Neuronal stem cell (in vitro differentiated cells): ENCODE results near the gene ATG14.

Experiments
- DNase-seq: peaks from one replicate; pipeline ENCODE4 v3.0.0-alpha.2; 2013; ENCODE audit warnings: low spot score
- H2AFZ ChIP-seq: one replicate; pipeline ENCODE4 v1.6.1; 2013; ENCODE audit warnings: mild to moderate bottlenecking, low read length, inconsistent platforms
- H2AK5ac ChIP-seq: 2 replicates; pipeline ENCODE4 v1.6.1; 2013; ENCODE audit warnings: low read depth, mild to moderate bottlenecking, inconsistent platforms, low read length, moderate library complexity, mixed read lengths
- H2BK120ac ChIP-seq: 2 replicates; pipeline ENCODE4 v1.6.1; 2013; ENCODE audit warnings: low read depth, mild to moderate bottlenecking, inconsistent platforms, low read length, moderate library complexity, mixed read lengths
- H2BK12ac ChIP-seq: one replicate; pipeline ENCODE4 v1.6.1; 2013; ENCODE audit warnings: low read length, inconsistent platforms
- H2BK15ac ChIP-seq: 2 replicates; pipeline ENCODE4 v1.6.1; 2013; ENCODE audit warnings: mild to moderate bottlenecking, low read length, inconsistent platforms, mixed read lengths
- H2BK5ac ChIP-seq: one replicate; pipeline ENCODE4 v1.6.1; 2013; ENCODE audit warnings: inconsistent platforms, mild to moderate bottlenecking, low read length, moderate library complexity
- H3K14ac ChIP-seq: one replicate; pipeline ENCODE4 v1.6.1; 2013; ENCODE audit warnings: low read length, inconsistent platforms
- H3K18ac ChIP-seq: 2 replicates; pipeline ENCODE4 v1.6.1; 2013; ENCODE audit warnings: low read length, inconsistent platforms
- H3K23ac ChIP-seq: 2 replicates; pipeline ENCODE4 v1.6.1; 2013; ENCODE audit warnings: low read depth, mild to moderate bottlenecking, mixed read lengths, low read length, inconsistent platforms; ENCODE audit not compliant: poor library complexity
- H3K27ac ChIP-seq: replicated peaks from 3 replicates; pipeline ENCODE4 v1.5.1; 2013; ENCODE audit warnings: low read length, inconsistent platforms
- H3K27me3 ChIP-seq, 3 experiments: 2 replicates each; pipeline ENCODE4 v1.6.1; 2013; ENCODE audit warnings: low read length in 3 of 3, mild to moderate bottlenecking in 2 of 3, inconsistent platforms in 1 of 3, low read depth in 1 of 3, mixed read lengths in 1 of 3, moderate library complexity in 1 of 3; ENCODE audit not compliant: control insufficient read depth in 3 of 3, insufficient read depth in 3 of 3
- H3K36me3 ChIP-seq, 2 donors: replicated peaks in 1 of 2; 2 replicates each; pipeline ENCODE4 v1.6.1; 2013; ENCODE audit warnings: low read length in 2 of 2; ENCODE audit not compliant: control insufficient read depth in 2 of 2, insufficient read depth in 2 of 2
- H3K4ac ChIP-seq: 2 replicates; pipeline ENCODE4 v1.6.1; 2013; ENCODE audit warnings: inconsistent platforms, mild to moderate bottlenecking, low read length, moderate library complexity
- H3K4me1 ChIP-seq, 2 donors: 1 replicate in 1 of 2; 2 replicates in 1 of 2; pipeline ENCODE4 v1.6.1; 2013; ENCODE audit warnings: low read length in 2 of 2, low read depth in 1 of 2; ENCODE audit not compliant: control insufficient read depth in 2 of 2, insufficient read depth in 1 of 2
- H3K4me2 ChIP-seq: one replicate; pipeline ENCODE4 v1.6.1; 2013; ENCODE audit warnings: mild to moderate bottlenecking, low read length, inconsistent platforms; ENCODE audit not compliant: insufficient read depth, poor library complexity, severe bottlenecking
- H3K4me3 ChIP-seq, 2 donors: 2 replicates each; pipeline ENCODE4 v1.5.1; 2013; ENCODE audit warnings: low read length in 2 of 2, mild to moderate bottlenecking in 2 of 2, inconsistent platforms in 1 of 2, moderate library complexity in 1 of 2
- H3K79me1 ChIP-seq: one replicate; pipeline ENCODE4 v1.6.1; 2013; ENCODE audit warnings: low read depth, mild to moderate bottlenecking, inconsistent platforms, low read length, moderate library complexity
- H3K9ac ChIP-seq: one replicate; pipeline ENCODE4 v1.6.1; 2013; ENCODE audit warnings: mild to moderate bottlenecking, low read depth, low read length, inconsistent platforms; ENCODE audit not compliant: poor library complexity
- H3K9me3 ChIP-seq, 2 donors: replicated peaks in 1 of 2; 2 replicates each; pipeline versions ENCODE3 to v1.6.1; 2013; ENCODE audit warnings: low read length in 2 of 2, mild to moderate bottlenecking in 2 of 2, inconsistent platforms in 1 of 2, low read depth in 1 of 2, mixed read lengths in 1 of 2, moderate library complexity in 1 of 2; ENCODE audit not compliant: control insufficient read depth in 2 of 2, insufficient read depth in 1 of 2
- H4K8ac ChIP-seq: one replicate; pipeline ENCODE4 v1.6.1; 2013; ENCODE audit warnings: low read depth, mild to moderate bottlenecking, inconsistent platforms, low read length, moderate library complexity
- H4K91ac ChIP-seq: one replicate; pipeline ENCODE4 v1.6.1; 2013; ENCODE audit warnings: low read length, low read depth, mild to moderate bottlenecking, inconsistent platforms; ENCODE audit not compliant: poor library complexity
- WGBS, 2 donors: extraction: QIAGEN DNeasy Blood & Tissue Kit; methylation state at CpG; one replicate each; pipeline ENCODE4 v1.1.7; 2013; ENCODE audit warnings: missing lambda C conversion rate in 2 of 2, mixed read lengths in 1 of 2; ENCODE audit not compliant: insufficient read length in 2 of 2, insufficient replicate concordance in 1 of 2; ENCODE audit errors: extremely low coverage in 2 of 2; 5-methylcytosine and 5-hydroxymethylcytosine counted together

ATG14 gene

GRCh38 chr14:55329999-55330710, 81.5 kb downstream of the ATG14 start:
- H3K9me3 ChIP-seq: no peaks in the 10 kb centered on the region
- H3K27me3 ChIP-seq: no peaks in the 10 kb centered on the region
- no peak overlapping the region for H3K18ac ChIP-seq
- H3K79me1 ChIP-seq: peaks cover 2% of the 10 kb centered on the region
- no CpG with 5 or more reads among the region's 6 CpGs for WGBS, 2 donors
- no peak overlapping the region for H3K9ac ChIP-seq
- no peak overlapping the region for H2BK120ac ChIP-seq
- H4K91ac ChIP-seq: no peak overlapping the region
- no peak overlapping the region for H2BK15ac ChIP-seq
- DNase-seq: no peak
- no peak overlapping the region for H2AK5ac ChIP-seq
- peaks cover 0 to 5% of the 10 kb centered on the region in 2 donors for H3K4me1 ChIP-seq
- H4K8ac ChIP-seq: no peak overlapping the region
- no peak overlapping the region for H2AFZ ChIP-seq
- no peak overlapping the region for H2BK12ac ChIP-seq
- no peak overlapping the region for H3K23ac ChIP-seq
- no peaks in the 10 kb centered on the region for H3K36me3 ChIP-seq
- H3K27ac ChIP-seq: no peak overlapping the region
- H2BK5ac ChIP-seq: no peak overlapping the region
- H3K4me3 ChIP-seq: no peak overlapping the region
- H3K4me2 ChIP-seq: no peak overlapping the region
- H3K4ac ChIP-seq: no peak overlapping the region
- no peak overlapping the region for H3K14ac ChIP-seq

DNA sequence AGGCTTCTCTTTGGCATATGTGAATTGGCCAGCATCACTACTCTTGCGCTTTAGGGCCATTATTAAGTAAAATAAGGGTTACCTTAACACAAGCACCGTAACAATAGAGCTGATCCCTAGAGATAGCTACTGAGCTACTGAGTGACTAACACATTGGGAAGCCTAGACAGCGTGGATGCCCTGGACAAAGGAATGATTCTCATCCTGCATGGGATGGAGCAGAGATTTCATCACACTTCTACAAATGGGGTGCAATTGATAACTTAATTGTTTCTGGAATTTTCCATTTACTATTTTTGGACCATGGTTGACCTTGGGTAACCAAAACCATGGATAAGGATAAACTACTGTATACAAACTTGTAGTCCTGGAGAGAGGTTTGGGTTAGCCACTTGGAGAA, 83.3 kb downstream of the ATG14 start:
- Histone ChIP-seq H2AK5ac (no peak overlapping the region), H2BK5ac (no peak overlapping the region), H4K91ac (no peak overlapping the region), H2AFZ (no peak overlapping the region), H3K27me3 (no peaks in the 10 kb centered on the region), H2BK120ac (no peak overlapping the region), H3K4ac (no peak overlapping the region), H3K18ac (no peak overlapping the region), H3K4me1 (peaks cover 0 to 5% of the 10 kb centered on the region in 2 donors), H2BK12ac (no peak overlapping the region), H3K9me3 (peaks cover 0 to 4% of the 10 kb centered on the region in 2 donors), H4K8ac (no peak overlapping the region), H3K27ac (no peak overlapping the region), H2BK15ac (no peak overlapping the region), H3K23ac (no peak overlapping the region), H3K4me2 (no peak overlapping the region), H3K4me3 (no peak overlapping the region), H3K9ac (no peak overlapping the region), H3K36me3 (no peaks in the 10 kb centered on the region), H3K14ac (no peak overlapping the region), H3K79me1 (no peaks in the 10 kb centered on the region)
- no peak for DNase-seq
- no CpG with 5 or more reads among the region's 3 CpGs for WGBS, 2 donors

DNA sequence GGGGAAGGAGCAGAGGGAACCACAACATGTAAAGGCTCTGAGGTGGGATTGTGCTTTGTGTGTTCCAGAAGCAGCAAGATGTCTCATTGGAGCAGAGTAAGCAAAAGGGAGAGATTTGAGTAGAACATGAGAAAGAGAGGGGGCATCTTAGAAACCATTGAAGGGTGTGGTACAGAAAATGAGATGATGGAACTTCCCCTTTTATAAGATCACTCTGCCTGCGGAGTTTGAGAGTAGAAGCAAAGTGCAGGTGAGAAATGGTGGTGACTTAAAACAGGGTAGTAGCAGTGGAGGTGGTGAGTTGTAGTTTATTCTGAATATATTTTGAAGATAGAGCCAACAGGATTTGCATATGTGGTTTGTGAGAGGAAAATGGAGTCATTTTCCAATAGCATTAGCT, 84.5 kb downstream of the ATG14 start:
- H2AK5ac ChIP-seq: no peak overlapping the region
- H2BK5ac ChIP-seq: no peak overlapping the region
- H4K91ac ChIP-seq: no peak overlapping the region
- H3K27me3 ChIP-seq: no peaks in the 10 kb centered on the region
- no peak overlapping the region for H3K18ac ChIP-seq
- H3K27ac ChIP-seq: no peak overlapping the region
- H3K14ac ChIP-seq: no peak overlapping the region
- no peak overlapping the region for H2BK12ac ChIP-seq
- no peak overlapping the region for H3K9ac ChIP-seq
- H2BK120ac ChIP-seq: no peak overlapping the region
- H3K4me3 ChIP-seq: no peak overlapping the region
- peaks cover 0 to 4% of the 10 kb centered on the region in 2 donors for H3K9me3 ChIP-seq
- no peak overlapping the region for H3K4me2 ChIP-seq
- no peak overlapping the region for H2BK15ac ChIP-seq
- H3K4me1 ChIP-seq: peaks cover 0 to 5% of the 10 kb centered on the region in 2 donors
- DNase-seq: no peak
- H3K4ac ChIP-seq: no peak overlapping the region
- no peaks in the 10 kb centered on the region for H3K36me3 ChIP-seq
- H3K79me1 ChIP-seq: no peaks in the 10 kb centered on the region
- no peak overlapping the region for H2AFZ ChIP-seq
- no peak overlapping the region for H3K23ac ChIP-seq
- WGBS, 2 donors: no CpG with 5 or more reads among the region's 1 CpG
- H4K8ac ChIP-seq: no peak overlapping the region

DNA sequence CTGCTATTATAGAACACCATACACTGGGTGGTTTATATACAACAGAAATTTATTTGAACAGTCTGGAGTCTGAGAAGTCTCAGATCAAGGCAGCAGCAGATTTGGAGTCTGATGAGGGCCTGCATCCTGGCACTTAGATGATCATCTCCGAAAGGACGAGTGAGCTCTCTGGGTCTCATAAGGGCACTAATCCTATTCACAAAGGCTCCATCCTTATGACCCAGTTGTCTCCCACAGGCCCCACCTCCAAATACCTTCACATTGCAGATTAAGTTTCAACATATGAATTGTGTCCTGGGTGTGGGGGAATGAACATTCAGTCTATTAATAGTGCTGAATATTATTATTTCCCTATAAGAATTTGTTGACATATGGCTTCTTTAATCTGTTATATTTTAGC, 86.8 kb downstream of the ATG14 start:
- Histone ChIP-seq H3K9me3 (peaks cover 0 to 4% of the 10 kb centered on the region in 2 donors), H3K4me1 (peaks cover 0 to 5% of the 10 kb centered on the region in 2 donors), H3K23ac (no peak overlapping the region), H2BK12ac (no peak overlapping the region), H2BK5ac (no peak overlapping the region), H3K4me3 (no peak overlapping the region), H3K18ac (no peak overlapping the region), H3K4ac (no peak overlapping the region), H3K79me1 (no peaks in the 10 kb centered on the region), H3K4me2 (no peak overlapping the region), H3K27ac (no peak overlapping the region), H4K8ac (no peak overlapping the region), H3K27me3 (no peaks in the 10 kb centered on the region), H3K36me3 (peaks cover 0 to 2% of the 10 kb centered on the region in 2 donors), H2BK15ac (no peak overlapping the region), H2AK5ac (no peak overlapping the region), H2AFZ (no peak overlapping the region), H4K91ac (no peak overlapping the region), H3K9ac (no peak overlapping the region), H3K14ac (no peak overlapping the region), H2BK120ac (no peak overlapping the region)
- no peak for DNase-seq
- no CpG with 5 or more reads among the region's 2 CpGs for WGBS, 2 donors
